Thoracic aorta (tissue), 2 donors: ENCODE measurements around the gene ARHGEF17. TPM values are rescaled to one million over a fixed set of nuclear protein-coding genes. Genes with fewer than 3 reads are reported as not detected.

Source experiments
- ATAC-seq: fragments of 150-250 bp; one replicate; pipeline ENCODE4 v1.8.0; 2017; ENCODE audit warnings: low read depth; ENCODE audit not compliant: insufficient number of reproducible peaks, low FRiP score
- DNase-seq: peaks from one replicate; pipeline ENCODE4 v3.0.0-alpha.2; 2020; ENCODE audit warnings: low spot score
- H3K27ac ChIP-seq, 2 donors: fragments of 200-600 bp; sonication (generic); 1 replicate in 1 of 2; 2 replicates in 1 of 2; pipeline ENCODE4 v1.5.1; 2016; ENCODE audit warnings: mild to moderate bottlenecking in 2 of 2, moderate library complexity in 2 of 2
- H3K27me3 ChIP-seq: fragments of 200-600 bp; sonication (generic); replicated peaks from 2 replicates; pipeline ENCODE4 v1.6.0; 2016; ENCODE audit warnings: mild to moderate bottlenecking; ENCODE audit not compliant: insufficient read depth
- H3K36me3 ChIP-seq: fragments of 200-600 bp; sonication (generic); one replicate; pipeline ENCODE4 v1.5.1; 2016
- H3K4me1 ChIP-seq, 2 donors: fragments of 200-600 bp; sonication (generic); 1 replicate in 1 of 2; 2 replicates in 1 of 2; pipeline versions ENCODE4 v1.5.1 to v1.6.0; 2016; ENCODE audit warnings: low read depth in 2 of 2, mild to moderate bottlenecking in 1 of 2; ENCODE audit not compliant: control insufficient read depth in 1 of 2
- H3K4me3 ChIP-seq: fragments of 200-600 bp; sonication (generic); 2 replicates; pipeline ENCODE4 v1.5.1; 2016; ENCODE audit warnings: mild to moderate bottlenecking
- H3K9me3 ChIP-seq: fragments of 200-600 bp; sonication (generic); 2 replicates; pipeline ENCODE4 v1.5.1; 2016
- CTCF ChIP-seq: fragments of 200-600 bp; sonication (generic); IDR thresholded peaks from one replicate; pipeline ENCODE4 v1.5.1; 2019; ENCODE audit warnings: antibody characterized with exemption
- total RNA-seq, 2 donors: library from RNA; depleted of rRNA; stranded (reverse); fragments of >200 nt; gene quantifications; one replicate each; pipeline versions ENCODE4 v1.1.0 to v1.2.3, GENCODE V29; 2016

ARHGEF17 gene
- total RNA-seq, 2 donors from 2014 or later, result 244 to 308 TPM

DNA sequence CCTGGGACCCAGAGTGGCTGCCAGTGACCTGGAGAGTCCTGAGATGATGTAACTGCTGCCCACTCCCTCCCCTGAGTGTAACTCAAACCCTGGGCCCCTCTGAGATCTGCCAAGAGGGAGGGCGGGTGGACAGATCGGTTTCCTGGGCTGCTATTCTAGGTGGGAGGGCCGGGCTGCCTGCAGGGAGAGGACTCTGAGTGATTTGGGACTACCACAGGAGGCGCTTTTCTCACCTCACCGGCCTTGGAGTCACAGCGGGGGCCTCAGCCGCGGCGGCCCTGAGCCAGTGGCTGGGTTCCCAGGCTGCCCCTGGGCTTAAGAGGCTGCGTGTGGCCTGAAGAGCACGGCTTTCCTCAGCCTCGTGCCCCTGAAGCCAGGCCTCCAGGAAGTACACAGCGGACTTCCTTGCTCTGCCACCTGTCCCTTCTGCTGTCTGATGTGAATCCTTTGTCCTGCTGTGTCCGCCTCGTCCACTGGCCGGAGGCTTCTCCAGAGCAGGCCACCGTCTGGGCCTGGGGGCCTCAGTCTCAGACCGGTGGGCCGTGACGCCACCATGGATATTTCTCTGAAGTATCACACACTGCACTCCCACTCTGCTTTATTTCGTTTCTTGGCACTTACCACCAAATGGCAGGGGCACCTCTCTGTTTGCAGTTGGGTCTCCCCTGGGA lies 79.7 kb downstream of the ARHGEF17 start:
- H3K4me3 ChIP-seq, result no peak overlapping the region
- no peak overlapping the region for H3K27ac ChIP-seq
- H3K27me3 ChIP-seq, result no peaks in the 10 kb centered on the region
- ATAC-seq, result no peak
- H3K36me3 ChIP-seq, result no peaks in the 10 kb centered on the region
- no peaks in the 10 kb centered on the region for H3K9me3 ChIP-seq
- DNase-seq, result no peak
- no peak for TF ChIP-seq CTCF
- no peaks in the 10 kb centered on the region for H3K4me1 ChIP-seq

DNA sequence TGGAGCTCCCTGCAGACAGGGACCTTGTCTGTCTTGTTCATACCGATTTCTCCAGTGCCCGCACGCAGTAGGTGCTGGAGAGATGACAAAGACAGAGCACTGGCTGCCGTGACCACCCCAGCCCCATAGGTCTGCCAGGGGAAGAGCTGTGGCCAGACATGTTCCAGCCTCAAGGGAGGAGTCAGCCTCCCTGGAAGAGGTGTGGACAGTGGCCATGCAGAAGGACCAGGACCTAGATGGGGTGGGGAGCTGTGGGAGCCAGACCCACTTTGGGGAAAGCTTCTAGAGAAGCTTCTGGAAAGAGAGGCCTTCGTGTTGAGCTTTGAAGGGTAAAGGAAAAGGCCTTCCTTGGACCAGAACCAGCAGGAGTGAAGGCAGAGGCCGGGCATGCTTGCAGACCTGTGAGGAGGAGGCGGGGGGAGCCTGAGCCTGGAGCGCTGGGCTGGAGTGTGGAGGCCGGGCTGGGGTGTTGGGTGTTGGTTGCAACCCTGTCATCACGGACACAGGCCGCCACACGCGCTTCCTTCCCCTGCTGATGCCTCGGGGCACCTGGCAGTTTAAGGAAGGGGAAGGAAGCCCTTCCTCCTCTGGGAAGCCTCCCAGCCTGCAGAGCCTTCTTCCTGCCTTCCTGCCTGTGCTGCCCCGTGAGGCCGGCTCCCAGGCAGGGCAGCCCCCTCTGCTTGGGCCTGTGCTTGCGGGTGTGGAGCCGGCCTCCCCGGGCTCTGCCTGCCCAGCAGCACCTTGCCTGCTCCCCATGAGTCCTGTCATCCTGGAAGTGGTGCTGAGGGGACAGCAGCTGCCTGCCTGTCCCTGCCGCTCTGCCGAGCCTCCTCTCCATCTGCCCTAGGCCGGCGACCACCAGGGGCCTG lies 80.4 kb downstream of the ARHGEF17 start:
- H3K27ac ChIP-seq, result no peak overlapping the region
- no peaks in the 10 kb centered on the region for H3K36me3 ChIP-seq
- TF ChIP-seq CTCF, result no peak
- DNase-seq (no peak), ATAC-seq (no peak)
- H3K27me3 ChIP-seq, result no peaks in the 10 kb centered on the region
- no peaks in the 10 kb centered on the region for H3K9me3 ChIP-seq
- H3K4me3 ChIP-seq, result no peak overlapping the region
- H3K4me1 ChIP-seq, result no peaks in the 10 kb centered on the region

- ATAC-seq (no peak), DNase-seq (no peak)
- no peaks in the 10 kb centered on the region for H3K4me1 ChIP-seq
- no peaks in the 10 kb centered on the region for H3K9me3 ChIP-seq
- no peak overlapping the region for H3K27ac ChIP-seq
- H3K36me3 ChIP-seq, result no peaks in the 10 kb centered on the region
- TF ChIP-seq CTCF, result no peak
- no peak overlapping the region for H3K4me3 ChIP-seq
- H3K27me3 ChIP-seq, result no peaks in the 10 kb centered on the region
Measured at GRCh38 chr11:73389134-73389525, 81.1 kb downstream of the ARHGEF17 start.

DNA sequence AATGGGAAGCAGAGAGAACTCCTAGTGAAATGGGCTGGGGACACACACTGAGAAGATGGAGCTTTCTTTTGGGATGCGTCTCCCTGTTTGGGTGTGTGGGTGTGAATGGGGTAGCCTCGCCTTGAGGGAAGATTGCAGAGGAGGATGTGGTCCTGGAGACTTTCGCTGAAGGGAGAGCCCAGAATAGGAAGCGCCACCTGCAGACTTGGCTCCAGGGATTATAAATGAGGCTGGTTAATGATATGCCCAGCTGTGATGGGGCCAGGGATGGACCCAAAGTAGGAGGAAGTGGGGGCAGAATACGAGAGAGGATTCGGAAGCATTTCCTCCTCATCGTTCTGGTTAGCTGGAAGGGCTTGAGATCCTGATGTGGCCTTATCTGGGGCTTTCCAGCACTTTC lies 81.8 kb downstream of the ARHGEF17 start:
- no peak for TF ChIP-seq CTCF
- no peak for DNase-seq

More for the DNA sequence above, 81.8 kb downstream of the ARHGEF17 start:
- no peak overlapping the region for H3K27ac ChIP-seq
- no peaks in the 10 kb centered on the region for H3K27me3 ChIP-seq
- no peak for ATAC-seq
- no peaks in the 10 kb centered on the region for H3K4me1 ChIP-seq
- no peaks in the 10 kb centered on the region for H3K36me3 ChIP-seq
- no peaks in the 10 kb centered on the region for H3K9me3 ChIP-seq
- H3K4me3 ChIP-seq, result no peak overlapping the region
